GM21367 (cell line): Measurements from ENCODE around the gene BLNK.

ENCODE experiments used
- ATAC-seq: cut with Tn5 transposase; IDR thresholded peaks from one replicate; pipeline ENCODE4 v1.9.1; 2021; ENCODE audit not compliant: unreplicated experiment

Gene BLNK

GRCh38 chr10:96289218-96289910 is 18.0 kb upstream of the BLNK start:
- no peak for ATAC-seq

- ATAC-seq, result peak; percentile 45
Observed at GRCh38 chr10:96288151-96288621, 16.8 kb upstream of the BLNK start.

- peak; percentile 61 for ATAC-seq
Observed at GRCh38 chr10:96287392-96288105, 16.2 kb upstream of the BLNK start.

GRCh38 chr10:96285331-96285752 is 14.0 kb upstream of the BLNK start:
- ATAC-seq, result no peak

GRCh38 chr10:96283756-96284155 is 12.4 kb upstream of the BLNK start:
- no peak for ATAC-seq

- ATAC-seq, result no peak
Observed at GRCh38 chr10:96283351-96283750, 12.0 kb upstream of the BLNK start.

- no peak for ATAC-seq
Observed at GRCh38 chr10:96281444-96282029, 10.2 kb upstream of the BLNK start.

GRCh38 chr10:96280859-96281258 is 9.5 kb upstream of the BLNK start:
- ATAC-seq, result no peak

GRCh38 chr10:96279191-96279641 is 7.8 kb upstream of the BLNK start:
- ATAC-seq, result no peak

GRCh38 chr10:96276831-96277230 is 5.5 kb upstream of the BLNK start:
- no peak for ATAC-seq

GRCh38 chr10:96276426-96276825 is 5.1 kb upstream of the BLNK start:
- no peak for ATAC-seq

- no peak for ATAC-seq
Observed at GRCh38 chr10:96275685-96276418, 4.5 kb upstream of the BLNK start.

- no peak for ATAC-seq
Observed at GRCh38 chr10:96272316-96273280, 1.2 kb upstream of the BLNK start.

GRCh38 chr10:96270571-96270970 is 798 bp downstream of the BLNK start:
- no peak for ATAC-seq

- ATAC-seq, result no peak
Observed at GRCh38 chr10:96269438-96270300, 1.7 kb downstream of the BLNK start.

GRCh38 chr10:96268341-96268909 is 2.9 kb downstream of the BLNK start:
- ATAC-seq, result no peak

- ATAC-seq, result no peak
Observed at GRCh38 chr10:96267234-96267705, 4.1 kb downstream of the BLNK start.

- ATAC-seq, result no peak
Observed at GRCh38 chr10:96266118-96266770, 5.1 kb downstream of the BLNK start.
